GM21367 (cell line): Measurements from ENCODE around the gene KLHDC4.
A peak's percentile ranks its signal among the peaks of the same experiment; 100 is the strongest.
"Not testable (repeated sequence)": the region's sequence is repeated elsewhere in the genome, so short reads cannot be mapped to it uniquely, and the experiment has no call there.

Experiments
- ATAC-seq: cut with Tn5 transposase; IDR thresholded peaks from one replicate; pipeline ENCODE4 v1.9.1; 2021; ENCODE audit not compliant: unreplicated experiment

KLHDC4 gene

GRCh38 chr16:87765776-87766484 is at the start of gene KLHDC4:
Gene KLHDC4 (minus strand): TSS chr16:87765986. CDS start chr16:87765890, 96 bp downstream.
- peak; percentile 69 for ATAC-seq

GRCh38 chr16:87815567-87815966 is 49.8 kb upstream of the KLHDC4 start:
- ATAC-seq, result no peak

- ATAC-seq, result no peak
Measured at GRCh38 chr16:87812200-87812656, 46.4 kb upstream of the KLHDC4 start.

DNA sequence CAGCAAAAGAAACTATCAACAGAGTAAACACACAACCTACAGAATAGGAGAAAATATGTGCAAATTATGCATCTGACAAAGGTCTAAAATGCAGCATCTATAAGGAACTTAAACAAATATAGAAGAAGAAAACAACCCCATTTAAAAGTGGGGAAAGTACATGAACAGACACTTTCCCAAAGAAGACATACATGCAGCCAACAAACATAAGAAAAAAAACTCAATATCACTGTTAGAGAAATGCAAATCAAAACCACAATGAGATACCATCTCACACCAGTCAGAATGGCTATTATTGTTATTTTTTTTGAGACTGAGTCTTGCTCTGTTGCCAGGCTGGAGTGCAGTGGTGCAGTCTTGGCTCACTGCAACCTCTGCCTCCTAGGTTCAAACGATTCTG is 45.7 kb upstream of the KLHDC4 start:
- not testable (repeated sequence) for ATAC-seq

- peak; percentile 47 for ATAC-seq
Measured at GRCh38 chr16:87809150-87809902, 43.5 kb upstream of the KLHDC4 start.

DNA sequence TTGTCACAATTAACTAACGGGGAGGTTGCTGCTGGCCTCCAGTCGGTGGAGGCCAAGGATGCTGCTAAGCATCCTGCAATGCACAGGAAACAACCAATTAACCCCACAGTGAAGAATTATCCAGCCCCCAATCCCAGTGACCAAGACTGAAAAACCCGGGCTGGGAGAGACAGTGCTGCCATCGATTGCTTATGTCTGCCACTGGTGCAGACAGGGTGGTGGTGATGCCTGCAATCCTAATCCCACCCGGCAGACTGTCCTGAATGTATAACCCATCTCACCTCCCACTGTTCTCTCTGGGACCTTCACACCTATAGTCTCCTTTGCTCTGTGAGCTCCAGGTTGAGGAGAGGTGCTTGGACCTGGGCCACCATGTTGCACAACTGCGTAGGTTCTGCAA is 42.3 kb upstream of the KLHDC4 start:
- ATAC-seq, result no peak

- ATAC-seq, result no peak
Measured at GRCh38 chr16:87806641-87807546, 41.1 kb upstream of the KLHDC4 start.

DNA sequence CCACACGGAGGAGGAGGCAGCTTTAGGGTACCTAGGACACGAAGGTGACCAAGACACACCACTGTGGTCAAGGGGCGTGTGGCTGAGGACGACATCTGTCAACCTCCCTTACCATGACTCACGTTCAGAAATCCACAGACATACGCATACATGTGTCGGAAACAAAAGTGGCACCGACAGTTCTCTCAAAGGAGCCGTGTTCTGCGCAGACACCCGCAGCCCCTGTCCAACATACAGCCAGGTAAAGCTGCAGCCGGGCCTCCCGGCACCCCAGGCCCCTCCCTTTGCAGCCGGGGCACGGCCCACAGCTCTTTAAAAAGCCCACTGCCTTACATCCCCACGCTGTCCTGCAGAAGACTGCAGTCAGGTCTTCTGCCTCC is 40.5 kb upstream of the KLHDC4 start:
- no peak for ATAC-seq

GRCh38 chr16:87803385-87803784 is 37.6 kb upstream of the KLHDC4 start:
- ATAC-seq, result no peak

DNA sequence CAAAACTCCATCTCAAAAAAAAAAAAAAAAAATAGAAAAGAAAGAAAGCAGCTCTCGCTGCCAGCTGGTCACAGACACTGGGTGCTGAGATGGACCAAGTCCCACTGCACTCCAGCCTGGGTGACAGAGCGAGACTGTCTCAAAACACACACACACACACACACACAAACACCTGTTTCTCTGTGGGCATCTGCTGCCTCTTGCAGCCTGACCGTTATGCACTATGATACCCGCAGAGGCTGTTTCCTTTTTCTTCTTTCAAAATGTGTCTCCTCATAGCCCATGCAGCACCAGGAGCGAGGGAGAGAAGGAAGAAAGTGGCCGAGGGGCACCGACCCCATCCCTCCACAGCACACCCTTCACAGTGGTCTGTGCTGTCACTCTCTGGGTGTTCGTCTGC is 36.9 kb upstream of the KLHDC4 start:
- ATAC-seq, result no peak

DNA sequence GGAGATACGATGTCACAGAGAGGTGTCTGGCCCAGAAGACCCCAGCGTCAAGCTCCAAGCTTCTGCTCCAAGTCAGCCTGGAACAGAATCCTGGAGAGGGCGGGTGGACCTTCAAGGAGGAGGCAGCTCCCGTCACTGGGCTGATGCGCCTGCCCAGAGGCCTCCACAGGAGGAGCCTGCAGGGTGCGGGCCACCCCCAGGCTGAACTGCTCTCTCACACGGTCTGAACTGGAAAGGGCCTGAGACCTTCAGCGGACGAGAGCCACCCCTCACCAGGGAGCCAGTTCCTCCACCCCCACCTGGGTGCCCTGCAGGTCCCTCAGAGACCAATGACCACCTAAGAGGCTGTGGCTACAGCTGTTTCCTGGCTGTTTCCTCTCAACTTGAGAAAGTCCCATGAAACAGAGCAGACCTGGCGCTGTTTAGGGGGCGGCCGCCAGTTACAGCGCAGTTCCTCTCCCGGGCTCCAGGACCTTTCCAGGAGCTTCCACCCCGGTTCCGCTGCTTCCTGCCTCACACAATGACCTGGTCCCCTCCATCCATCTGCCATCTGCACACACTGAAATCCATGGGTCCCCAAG is 36.0 kb upstream of the KLHDC4 start:
- ATAC-seq, result no peak

DNA sequence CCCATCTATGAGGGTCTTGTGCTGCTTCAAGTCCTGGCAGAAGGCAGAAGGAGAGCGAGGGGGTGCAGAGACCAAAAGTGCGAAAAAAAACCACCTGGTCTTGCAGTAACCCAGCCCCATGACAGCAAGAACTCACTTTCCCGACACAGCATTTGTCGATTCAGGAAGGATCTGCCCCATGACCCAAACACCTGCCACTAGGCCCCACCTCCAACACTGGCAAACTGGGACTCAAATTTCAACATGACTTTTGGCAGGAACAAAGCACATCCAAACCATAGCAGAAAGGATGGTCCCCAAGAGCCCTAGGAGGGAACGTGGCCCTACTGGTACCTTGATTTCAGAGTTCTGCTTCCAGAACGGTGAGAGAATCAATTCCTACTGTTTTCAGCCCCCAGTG is 34.7 kb upstream of the KLHDC4 start:
- ATAC-seq, result no peak

- no peak for ATAC-seq
Measured at GRCh38 chr16:87795336-87795735, 29.6 kb upstream of the KLHDC4 start.

DNA sequence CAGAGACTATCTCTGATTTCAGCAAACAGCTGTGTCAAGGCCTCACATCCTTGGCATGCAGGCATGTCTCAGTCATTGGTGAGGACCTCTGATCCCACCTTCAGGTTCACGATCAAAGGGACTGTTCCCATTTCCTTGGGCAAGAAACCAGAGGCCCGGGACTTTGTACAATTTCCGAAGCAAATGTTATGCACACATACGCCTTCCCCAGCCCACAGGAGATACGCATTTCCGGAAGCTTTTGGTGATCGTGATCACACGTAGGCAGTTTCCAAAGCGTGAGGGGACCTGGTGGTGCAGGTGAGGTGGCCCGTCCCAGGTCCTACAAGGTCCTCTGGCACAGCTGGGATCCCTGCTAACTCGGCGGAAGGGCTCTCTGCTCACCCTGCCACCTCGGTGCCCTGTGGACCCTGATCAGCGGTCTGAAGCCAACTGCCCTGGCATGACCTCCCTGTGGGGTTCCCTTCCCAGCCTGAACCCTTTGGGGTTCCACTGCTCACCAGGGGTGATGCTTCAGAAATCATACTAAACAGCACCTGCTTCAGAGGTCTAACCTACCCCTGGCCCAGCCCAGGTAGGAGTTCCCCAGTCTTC is 28.8 kb upstream of the KLHDC4 start:
- ATAC-seq, result no peak

DNA sequence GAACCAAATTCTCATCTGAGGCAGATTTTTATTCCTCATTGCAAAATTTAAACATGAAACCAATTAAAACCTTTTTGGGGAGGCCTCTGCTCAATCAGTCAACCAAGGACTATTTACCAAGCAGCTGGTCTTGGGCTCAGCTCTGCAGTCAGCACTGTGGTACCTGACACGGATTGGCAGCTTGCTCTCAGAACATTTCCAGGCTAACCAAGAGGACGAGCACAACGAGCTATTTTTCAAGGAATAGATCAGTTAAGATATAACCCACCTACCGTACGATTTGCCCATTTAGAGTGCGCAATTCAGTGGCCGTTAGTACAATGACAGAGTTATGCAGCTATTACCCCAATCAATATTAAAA is 26.4 kb upstream of the KLHDC4 start:
- ATAC-seq, result no peak

- no peak for ATAC-seq
Measured at GRCh38 chr16:87791295-87792204, 25.8 kb upstream of the KLHDC4 start.

DNA sequence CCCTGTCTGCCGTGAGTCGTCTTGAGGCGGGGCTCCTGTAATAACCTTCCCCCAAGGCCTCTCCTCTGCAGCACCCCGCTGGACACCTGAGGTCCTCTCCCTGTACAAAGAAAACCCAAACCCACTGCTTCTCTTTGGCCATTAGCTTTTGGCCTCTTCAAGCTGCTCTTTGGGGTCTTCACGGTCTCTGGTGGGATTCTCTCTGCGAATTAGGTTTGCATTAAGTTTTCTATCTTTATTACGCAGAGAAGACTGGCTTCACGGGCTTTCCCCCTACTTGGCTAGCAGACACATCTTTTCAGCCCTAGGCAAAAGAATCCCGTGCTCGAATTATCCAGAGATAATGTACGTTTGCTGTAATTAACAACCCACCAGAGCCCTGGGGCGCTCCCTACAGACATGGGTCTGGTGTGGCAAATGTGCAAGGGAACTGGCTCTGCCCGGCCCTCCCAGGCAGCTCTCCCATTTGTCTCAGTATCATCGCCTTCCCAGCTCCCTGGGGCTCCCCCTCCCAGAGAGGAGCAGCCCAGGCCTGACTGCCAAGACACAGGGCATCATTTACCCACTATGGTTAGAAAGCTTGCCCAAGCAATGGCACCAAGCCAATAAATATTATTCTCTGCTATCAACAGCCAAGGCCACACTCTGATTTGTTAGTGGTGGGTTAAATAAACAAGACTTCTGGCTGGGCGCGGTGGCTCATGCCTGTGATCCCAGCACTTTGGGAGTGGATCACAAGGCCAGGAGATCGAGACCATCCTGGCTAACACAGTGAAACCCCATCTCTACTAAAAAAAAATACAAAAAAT is 24.7 kb upstream of the KLHDC4 start:
- ATAC-seq, result no peak

DNA sequence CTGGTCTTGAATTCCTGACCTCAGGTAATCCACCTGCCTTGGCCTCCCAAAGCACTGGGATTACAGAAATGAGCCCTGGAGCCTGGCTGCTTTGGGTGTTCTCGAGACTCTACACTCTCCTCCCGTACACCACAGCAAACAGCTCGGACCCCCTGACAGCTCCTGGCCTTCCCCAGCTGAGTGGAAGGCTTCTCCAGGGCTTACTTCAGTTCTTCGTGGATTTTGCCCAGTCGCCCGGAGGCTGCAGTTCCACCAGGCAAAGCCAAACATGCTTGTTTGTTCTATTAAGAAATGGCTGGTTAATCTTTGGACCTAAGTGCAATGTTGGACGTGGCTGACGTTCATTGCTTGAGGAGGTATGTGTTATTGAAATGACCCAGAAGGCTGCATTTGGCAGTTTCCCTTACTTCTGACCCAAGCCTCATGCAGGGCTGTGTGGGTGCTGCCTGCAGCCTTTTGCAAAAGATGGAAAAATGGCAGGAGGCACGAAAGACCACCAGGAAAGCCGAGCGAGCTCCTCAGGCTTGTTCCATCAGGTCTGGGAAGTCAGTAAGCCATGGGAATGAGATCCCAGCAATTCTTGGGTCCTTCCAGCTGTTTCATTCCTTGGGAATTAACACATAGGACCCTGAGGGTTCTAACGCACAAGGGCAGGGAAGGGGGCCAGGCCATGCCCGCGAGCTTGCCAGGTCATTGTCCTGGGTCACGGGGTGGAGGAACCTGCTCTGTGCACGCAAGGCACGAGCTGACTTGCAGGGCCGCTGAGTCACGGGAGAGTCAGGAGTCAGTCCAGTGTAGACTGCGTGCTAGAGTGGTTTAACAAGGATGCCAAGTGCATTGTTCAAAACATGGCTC is 23.9 kb upstream of the KLHDC4 start:
- ATAC-seq, result no peak
